Activated CD4-positive, alpha-beta memory T cell treated with anti-CD3 and anti-CD28 coated beads, Interleukin-2, amount 10 ng/mL, durations not matched to agents 7 days and 5 days (primary cell): ENCODE measurements around the gene PEMT. TPM values are rescaled to one million over a fixed set of nuclear protein-coding genes. Genes with fewer than 3 reads are reported as not detected.

Experiments used
- CTCF ChIA-PET: fragments of 350-600 bp; sonication (Branson Sonifier 250); formaldehyde crosslinking; loops from one replicate; lab custom pipeline; 2021; ENCODE audit warnings: antibody characterized with exemption, inconsistent platforms; lab: Charles Lee
- POLR2A ChIA-PET: fragments of 350-600 bp; sonication (Branson Sonifier 250); formaldehyde crosslinking; loops from one replicate; lab custom pipeline; 2021; ENCODE audit warnings: antibody characterized with exemption; lab: Charles Lee
- DNase-seq: peaks from one replicate; pipeline ENCODE4 v3.0.0-alpha.2; 2020
- H3K27ac Mint-ChIP-seq: one replicate; pipeline ENCODE4 v1.8.0; 2021; ENCODE audit warnings: mild to moderate bottlenecking, mixed read lengths
- H3K27me3 Mint-ChIP-seq: one replicate; pipeline ENCODE4 v1.8.0; 2021; ENCODE audit warnings: mixed read lengths
- H3K36me3 Mint-ChIP-seq: one replicate; pipeline ENCODE4 v1.8.0; 2021; ENCODE audit warnings: low read depth, mixed read lengths
- H3K4me1 Mint-ChIP-seq: one replicate; pipeline ENCODE4 v1.8.0; 2021; ENCODE audit warnings: mixed read lengths
- H3K4me3 Mint-ChIP-seq: one replicate; pipeline ENCODE4 v1.8.0; 2021; ENCODE audit warnings: mild to moderate bottlenecking, mixed read lengths
- H3K9me3 Mint-ChIP-seq: one replicate; pipeline ENCODE4 v1.8.0; 2021; ENCODE audit warnings: mixed read lengths
- total RNA-seq, 2 experiments: library from RNA; stranded (reverse); gene quantifications; one replicate each; pipeline ENCODE4 v1.2.3, GENCODE V29; 2021

PEMT gene
- total RNA-seq, 2 experiments from 2014 or later: 17.2 to 22.0 TPM

DNA sequence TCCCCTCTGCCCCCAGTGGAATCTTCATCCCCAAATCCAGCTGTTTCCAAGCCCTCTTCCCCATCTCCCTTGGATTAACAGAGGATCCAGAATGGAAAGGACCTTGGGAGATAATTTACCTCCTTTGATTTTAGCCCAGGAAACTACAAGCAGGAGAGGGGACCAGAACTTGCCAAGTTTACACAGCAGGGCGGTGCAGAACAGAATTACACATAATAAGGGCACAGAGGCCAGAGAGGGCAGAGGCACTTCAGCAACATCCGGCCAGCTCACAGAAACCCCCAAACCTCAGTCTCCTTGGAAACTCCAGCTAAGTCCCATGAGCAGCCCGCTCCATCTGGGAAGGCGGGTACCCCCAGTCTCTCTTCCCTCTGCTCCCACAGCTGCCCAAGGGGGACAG is 27.2 kb downstream of the PEMT start:
- ChIA-PET CTCF (no interaction called here), POLR2A (no interaction called here)
- H3K4me3 Mint-ChIP-seq: no peak overlapping the region
- H3K27ac Mint-ChIP-seq: no peak overlapping the region
- H3K27me3 Mint-ChIP-seq: no peaks in the 10 kb centered on the region
- no peaks in the 10 kb centered on the region for H3K4me1 Mint-ChIP-seq
- H3K36me3 Mint-ChIP-seq: no peaks in the 10 kb centered on the region
- no peaks in the 10 kb centered on the region for H3K9me3 Mint-ChIP-seq
- no peak for DNase-seq

GRCh38 chr17:17563530-17563929 is 28.0 kb downstream of the PEMT start:
- POLR2A ChIA-PET: no interaction called here
- Mint-ChIP-seq H3K9me3 (no peaks in the 10 kb centered on the region), H3K27ac (no peak overlapping the region), H3K4me3 (no peak overlapping the region), H3K4me1 (no peaks in the 10 kb centered on the region), H3K36me3 (no peaks in the 10 kb centered on the region), H3K27me3 (no peaks in the 10 kb centered on the region)
- DNase-seq: no peak
- CTCF ChIA-PET: no interaction called here

GRCh38 chr17:17562146-17562511 is 29.4 kb downstream of the PEMT start:
- Mint-ChIP-seq H3K9me3 (no peaks in the 10 kb centered on the region), H3K27ac (no peak overlapping the region), H3K4me1 (no peaks in the 10 kb centered on the region), H3K27me3 (no peaks in the 10 kb centered on the region), H3K36me3 (no peaks in the 10 kb centered on the region), H3K4me3 (no peak overlapping the region)
- POLR2A ChIA-PET: no interaction called here
- CTCF ChIA-PET: no interaction called here
- DNase-seq: no peak

GRCh38 chr17:17561408-17562145 is 29.9 kb downstream of the PEMT start:
- no peaks in the 10 kb centered on the region for H3K27me3 Mint-ChIP-seq
- H3K4me3 Mint-ChIP-seq: no peak overlapping the region
- no peaks in the 10 kb centered on the region for H3K36me3 Mint-ChIP-seq
- POLR2A ChIA-PET: no interaction called here
- CTCF ChIA-PET: interaction anchor here (1.0 kb wide), 1 partner anchor 8 kb away, joined by 3 read pairs; no protein-coding TSS in a partner anchor
- no peak for DNase-seq
- no peak overlapping the region for H3K27ac Mint-ChIP-seq
- H3K9me3 Mint-ChIP-seq: no peaks in the 10 kb centered on the region
- H3K4me1 Mint-ChIP-seq: no peaks in the 10 kb centered on the region

DNA sequence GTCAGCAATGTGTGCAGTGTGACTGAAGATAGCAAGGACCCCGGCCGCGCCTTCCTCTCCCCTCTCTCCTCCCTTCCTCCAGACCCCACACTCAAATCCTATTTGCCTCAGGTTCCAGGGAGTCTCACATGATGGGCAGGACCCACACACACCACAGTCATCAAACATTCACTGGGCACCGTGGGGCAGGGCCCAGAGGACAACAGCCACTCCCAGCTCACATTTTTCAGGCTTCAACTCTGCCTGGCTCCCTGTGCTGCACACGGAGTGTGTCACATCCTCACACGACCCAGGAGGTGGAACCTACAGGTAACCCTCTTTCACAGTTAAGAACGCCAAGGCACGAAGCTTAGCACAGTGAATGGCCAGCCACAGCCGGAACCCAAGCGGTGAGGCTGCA is 30.5 kb downstream of the PEMT start:
- H3K36me3 Mint-ChIP-seq: no peaks in the 10 kb centered on the region
- no peak for DNase-seq
- no peak overlapping the region for H3K4me3 Mint-ChIP-seq
- POLR2A ChIA-PET: no interaction called here
- H3K27me3 Mint-ChIP-seq: no peaks in the 10 kb centered on the region
- no peaks in the 10 kb centered on the region for H3K4me1 Mint-ChIP-seq
- H3K27ac Mint-ChIP-seq: no peak overlapping the region
- CTCF ChIA-PET: interaction anchor here (1.0 kb wide), 1 partner anchor 8 kb away, joined by 3 read pairs; no protein-coding TSS in a partner anchor
- no peaks in the 10 kb centered on the region for H3K9me3 Mint-ChIP-seq

DNA sequence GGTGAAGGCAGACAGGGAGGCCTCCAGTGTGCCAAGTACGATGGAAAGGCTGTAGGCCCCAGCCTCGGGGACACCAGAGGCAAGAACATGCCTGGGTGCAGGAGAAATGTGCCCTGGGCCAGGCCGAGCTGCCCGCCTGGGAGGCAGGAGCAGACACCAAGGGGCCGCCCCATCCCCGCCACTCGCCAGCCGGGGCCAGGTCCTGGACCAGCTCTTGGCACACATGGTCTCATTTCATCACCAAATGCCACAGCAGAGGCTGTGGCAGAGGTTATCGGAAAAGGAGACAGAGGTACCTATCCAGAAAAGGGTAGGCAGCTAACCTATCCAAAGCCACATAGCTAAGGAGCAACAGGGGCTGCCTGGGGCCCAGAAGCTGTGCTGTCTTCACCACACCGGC is 31.3 kb downstream of the PEMT start:
- H3K27me3 Mint-ChIP-seq: no peaks in the 10 kb centered on the region
- H3K4me1 Mint-ChIP-seq: no peaks in the 10 kb centered on the region
- no peaks in the 10 kb centered on the region for H3K9me3 Mint-ChIP-seq
- no peak for DNase-seq
- H3K27ac Mint-ChIP-seq: no peak overlapping the region
- ChIA-PET POLR2A (no interaction called here), CTCF (interaction anchor here (0.9 to 1.0 kb wide), 2 partner anchors 9 to 63 kb away, joined by 3 read pairs; no protein-coding TSS in a partner anchor)
- H3K36me3 Mint-ChIP-seq: no peaks in the 10 kb centered on the region
- no peak overlapping the region for H3K4me3 Mint-ChIP-seq

DNA sequence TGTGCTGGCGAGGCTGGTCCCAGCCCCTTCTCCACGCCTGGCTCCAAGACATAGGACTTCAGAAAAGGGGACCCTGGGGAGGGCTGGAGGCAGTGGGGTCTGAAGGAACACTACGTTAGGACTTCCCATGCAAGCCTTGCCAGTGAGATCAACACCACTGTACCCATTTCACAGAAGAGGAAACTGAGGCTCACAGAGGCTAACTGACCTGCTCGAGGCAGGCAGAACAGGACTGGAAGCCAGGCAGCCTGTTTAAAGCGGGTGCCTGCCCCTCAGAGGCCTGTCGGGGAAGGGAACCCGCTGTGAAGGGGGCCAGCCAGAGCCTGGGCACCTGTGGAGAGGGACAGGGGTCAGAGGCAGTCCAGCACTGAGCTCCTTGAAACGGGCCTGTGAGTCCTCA is 32.3 kb downstream of the PEMT start:
- no peaks in the 10 kb centered on the region for H3K4me1 Mint-ChIP-seq
- ChIA-PET CTCF (no interaction called here), POLR2A (no interaction called here)
- no peak overlapping the region for H3K27ac Mint-ChIP-seq
- H3K36me3 Mint-ChIP-seq: no peaks in the 10 kb centered on the region
- DNase-seq: no peak
- H3K27me3 Mint-ChIP-seq: no peaks in the 10 kb centered on the region
- H3K9me3 Mint-ChIP-seq: no peaks in the 10 kb centered on the region
- no peak overlapping the region for H3K4me3 Mint-ChIP-seq

GRCh38 chr17:17558431-17558830 is 33.1 kb downstream of the PEMT start:
- H3K27me3 Mint-ChIP-seq: no peaks in the 10 kb centered on the region
- H3K4me1 Mint-ChIP-seq: no peaks in the 10 kb centered on the region
- H3K36me3 Mint-ChIP-seq: no peaks in the 10 kb centered on the region
- no peak overlapping the region for H3K27ac Mint-ChIP-seq
- ChIA-PET CTCF (no interaction called here), POLR2A (no interaction called here)
- H3K9me3 Mint-ChIP-seq: no peaks in the 10 kb centered on the region
- no peak overlapping the region for H3K4me3 Mint-ChIP-seq
- no peak for DNase-seq

DNA sequence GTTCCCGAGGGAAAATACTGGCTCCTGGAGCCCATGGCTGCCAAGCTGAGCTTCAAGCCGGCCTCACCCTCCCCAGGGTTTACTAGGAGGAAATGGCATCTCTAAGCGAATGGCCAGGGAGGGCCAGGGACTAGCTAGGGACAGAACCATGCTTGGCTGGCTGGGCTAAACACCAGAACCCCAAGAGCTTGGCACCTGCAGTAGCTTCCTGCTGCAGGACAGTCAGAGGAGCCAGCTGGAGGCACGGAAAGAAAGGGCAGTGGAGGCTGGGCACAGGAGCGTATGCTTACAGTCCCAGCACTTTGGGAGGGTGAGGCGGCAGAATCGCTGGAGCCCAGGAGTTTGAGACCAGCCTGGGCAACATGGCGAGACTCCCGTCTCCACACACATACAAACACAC is 33.7 kb downstream of the PEMT start:
- Mint-ChIP-seq H3K4me3 (no peak overlapping the region), H3K4me1 (no peaks in the 10 kb centered on the region), H3K27ac (no peak overlapping the region), H3K27me3 (no peaks in the 10 kb centered on the region), H3K9me3 (no peaks in the 10 kb centered on the region), H3K36me3 (no peaks in the 10 kb centered on the region)
- POLR2A ChIA-PET: no interaction called here
- no peak for DNase-seq
- CTCF ChIA-PET: no interaction called here

- Mint-ChIP-seq H3K4me1 (no peaks in the 10 kb centered on the region), H3K27me3 (no peaks in the 10 kb centered on the region), H3K27ac (no peak overlapping the region), H3K9me3 (no peaks in the 10 kb centered on the region), H3K4me3 (no peak overlapping the region), H3K36me3 (no peaks in the 10 kb centered on the region)
- CTCF ChIA-PET: no interaction called here
- DNase-seq: no peak
- POLR2A ChIA-PET: no interaction called here
Measured at GRCh38 chr17:17556671-17557070, 34.8 kb downstream of the PEMT start.

GRCh38 chr17:17555906-17556305 is 35.6 kb downstream of the PEMT start:
- Mint-ChIP-seq H3K9me3 (no peaks in the 10 kb centered on the region), H3K27me3 (no peaks in the 10 kb centered on the region), H3K4me1 (no peaks in the 10 kb centered on the region), H3K4me3 (no peak overlapping the region), H3K36me3 (no peaks in the 10 kb centered on the region), H3K27ac (no peak overlapping the region)
- DNase-seq: no peak
- ChIA-PET POLR2A (no interaction called here), CTCF (no interaction called here)

GRCh38 chr17:17555151-17555550 is 36.4 kb downstream of the PEMT start:
- H3K27ac Mint-ChIP-seq: no peak overlapping the region
- CTCF ChIA-PET: interaction anchor here (1.1 kb wide), 1 partner anchor 58 kb away, joined by 3 read pairs; no protein-coding TSS in a partner anchor
- no peaks in the 10 kb centered on the region for H3K36me3 Mint-ChIP-seq
- H3K27me3 Mint-ChIP-seq: no peaks in the 10 kb centered on the region
- H3K9me3 Mint-ChIP-seq: no peaks in the 10 kb centered on the region
- no peak overlapping the region for H3K4me3 Mint-ChIP-seq
- POLR2A ChIA-PET: no interaction called here
- no peaks in the 10 kb centered on the region for H3K4me1 Mint-ChIP-seq
- DNase-seq: no peak

- CTCF ChIA-PET: interaction anchor here (1.1 kb wide), 1 partner anchor 58 kb away, joined by 3 read pairs; no protein-coding TSS in a partner anchor
- no peak overlapping the region for H3K4me3 Mint-ChIP-seq
- H3K27me3 Mint-ChIP-seq: no peaks in the 10 kb centered on the region
- no peaks in the 10 kb centered on the region for H3K4me1 Mint-ChIP-seq
- H3K36me3 Mint-ChIP-seq: no peaks in the 10 kb centered on the region
- no peak overlapping the region for H3K27ac Mint-ChIP-seq
- POLR2A ChIA-PET: no interaction called here
- no peak for DNase-seq
- no peaks in the 10 kb centered on the region for H3K9me3 Mint-ChIP-seq
Measured at GRCh38 chr17:17554266-17554665, 37.2 kb downstream of the PEMT start.
